Stomach (tissue), 4 donors: ENCODE data around the gene SQSTM1.

Source experiments
- POLR2AphosphoS5 ChIP-seq, 3 donors: sonication (generic); formaldehyde crosslinking; IDR thresholded peaks; one replicate each; pipeline ENCODE4 v1.6.1; 2016; ENCODE audit warnings: antibody characterized with exemption in 3 of 3
- TF ChIP-seq, protein P1 (sequence below), 7 experiments: fragments of 450-650 bp in 4 of 7; fragments of 200-600 bp in 3 of 7; sonication (generic) in 3 of 7; IDR thresholded peaks; one replicate each; pipeline ENCODE4 v1.5.1; 2016 to 2019; ENCODE audit warnings: antibody characterized with exemption in 7 of 7, control low read depth in 2 of 7, mild to moderate bottlenecking in 1 of 7

DNA sequence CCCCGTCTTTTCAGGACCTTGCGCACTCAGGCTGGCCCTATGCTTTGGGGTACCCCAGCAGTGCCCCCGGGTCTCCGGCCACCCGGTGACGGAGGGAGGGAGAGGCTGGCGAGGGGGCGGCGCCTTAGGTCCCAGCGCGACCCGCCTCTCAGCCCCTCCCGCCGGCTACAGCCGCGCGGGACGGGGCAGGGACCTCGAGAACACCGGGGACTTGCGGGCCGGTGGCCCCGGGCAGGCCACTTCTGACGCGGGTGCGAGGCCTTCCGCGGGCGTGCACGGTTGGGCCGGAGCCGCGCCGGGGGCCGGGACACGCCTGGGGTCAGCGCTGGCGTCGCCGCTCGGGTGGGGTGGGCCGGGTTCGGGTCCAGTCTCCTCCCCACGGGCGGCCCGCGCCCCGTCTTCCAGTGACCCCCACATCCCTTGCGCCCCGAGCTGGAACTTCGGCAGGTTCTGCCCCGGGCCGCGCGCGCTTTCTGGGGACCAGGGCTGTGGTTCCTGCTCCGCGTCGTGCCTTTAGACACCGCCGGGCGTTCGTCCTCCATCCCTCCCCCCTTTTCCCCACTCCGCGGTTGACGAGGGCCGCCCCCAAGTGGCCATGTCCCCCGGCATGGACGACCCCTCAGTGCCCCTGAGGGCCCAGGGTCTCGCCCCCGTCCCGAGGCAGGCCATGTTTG lies 3.8 kb upstream of the SQSTM1 start:
- TF ChIP-seq, protein P1, sequence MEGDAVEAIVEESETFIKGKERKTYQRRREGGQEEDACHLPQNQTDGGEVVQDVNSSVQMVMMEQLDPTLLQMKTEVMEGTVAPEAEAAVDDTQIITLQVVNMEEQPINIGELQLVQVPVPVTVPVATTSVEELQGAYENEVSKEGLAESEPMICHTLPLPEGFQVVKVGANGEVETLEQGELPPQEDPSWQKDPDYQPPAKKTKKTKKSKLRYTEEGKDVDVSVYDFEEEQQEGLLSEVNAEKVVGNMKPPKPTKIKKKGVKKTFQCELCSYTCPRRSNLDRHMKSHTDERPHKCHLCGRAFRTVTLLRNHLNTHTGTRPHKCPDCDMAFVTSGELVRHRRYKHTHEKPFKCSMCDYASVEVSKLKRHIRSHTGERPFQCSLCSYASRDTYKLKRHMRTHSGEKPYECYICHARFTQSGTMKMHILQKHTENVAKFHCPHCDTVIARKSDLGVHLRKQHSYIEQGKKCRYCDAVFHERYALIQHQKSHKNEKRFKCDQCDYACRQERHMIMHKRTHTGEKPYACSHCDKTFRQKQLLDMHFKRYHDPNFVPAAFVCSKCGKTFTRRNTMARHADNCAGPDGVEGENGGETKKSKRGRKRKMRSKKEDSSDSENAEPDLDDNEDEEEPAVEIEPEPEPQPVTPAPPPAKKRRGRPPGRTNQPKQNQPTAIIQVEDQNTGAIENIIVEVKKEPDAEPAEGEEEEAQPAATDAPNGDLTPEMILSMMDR (IDR thresholded peaks at IDR 0.05) = no peak
- no peak for TF ChIP-seq POLR2AphosphoS5 (IDR thresholded peaks at IDR 0.05)
